PC-3 (cell line): Measurements from ENCODE around the gene SLC5A10.

Experiments
- EZH2 ChIP-seq: fragments of 300-600 bp; sonication (generic); IDR thresholded peaks from one replicate; pipeline ENCODE4 v1.6.1; 2017; ENCODE audit warnings: antibody characterized with exemption, mild to moderate bottlenecking, low read length; ENCODE audit not compliant: unreplicated experiment
- TF ChIP-seq, protein P1 (sequence below): fragments of 300-600 bp; sonication (generic); conservative IDR thresholded peaks from 2 replicates; pipeline ENCODE4 v1.5.1; 2017; ENCODE audit warnings: antibody characterized with exemption, low read depth, mild to moderate bottlenecking, low read length

- TF ChIP-seq EZH2: no peak
- TF ChIP-seq, protein P1, sequence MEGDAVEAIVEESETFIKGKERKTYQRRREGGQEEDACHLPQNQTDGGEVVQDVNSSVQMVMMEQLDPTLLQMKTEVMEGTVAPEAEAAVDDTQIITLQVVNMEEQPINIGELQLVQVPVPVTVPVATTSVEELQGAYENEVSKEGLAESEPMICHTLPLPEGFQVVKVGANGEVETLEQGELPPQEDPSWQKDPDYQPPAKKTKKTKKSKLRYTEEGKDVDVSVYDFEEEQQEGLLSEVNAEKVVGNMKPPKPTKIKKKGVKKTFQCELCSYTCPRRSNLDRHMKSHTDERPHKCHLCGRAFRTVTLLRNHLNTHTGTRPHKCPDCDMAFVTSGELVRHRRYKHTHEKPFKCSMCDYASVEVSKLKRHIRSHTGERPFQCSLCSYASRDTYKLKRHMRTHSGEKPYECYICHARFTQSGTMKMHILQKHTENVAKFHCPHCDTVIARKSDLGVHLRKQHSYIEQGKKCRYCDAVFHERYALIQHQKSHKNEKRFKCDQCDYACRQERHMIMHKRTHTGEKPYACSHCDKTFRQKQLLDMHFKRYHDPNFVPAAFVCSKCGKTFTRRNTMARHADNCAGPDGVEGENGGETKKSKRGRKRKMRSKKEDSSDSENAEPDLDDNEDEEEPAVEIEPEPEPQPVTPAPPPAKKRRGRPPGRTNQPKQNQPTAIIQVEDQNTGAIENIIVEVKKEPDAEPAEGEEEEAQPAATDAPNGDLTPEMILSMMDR: no peak
Measured at GRCh38 chr17:18904482-18904881, 47.5 kb upstream of the SLC5A10 start.
